Lung (tissue), 16 donors: ENCODE results near the gene ZBTB6. TPM values are rescaled to one million over a fixed set of nuclear protein-coding genes. Genes with fewer than 3 reads are reported as not detected.

Experiments
- ATAC-seq: fragments of 200-7000 bp; cut with Tn5 transposase; one replicate; pipeline ENCODE4 v1.9.1; 2020; ENCODE audit warnings: moderate number of reproducible peaks; ENCODE audit not compliant: insufficient read depth, low FRiP score
- DNase-seq, 3 donors: peaks; one replicate each; pipeline ENCODE4 v3.0.0-alpha.2; 2013 to 2017
- H3K27ac ChIP-seq, 2 donors: one replicate each; pipeline ENCODE4 v1.5.1; 2013; ENCODE audit warnings: mild to moderate bottlenecking in 2 of 2, moderate library complexity in 2 of 2, control low read depth in 1 of 2, inconsistent platforms in 1 of 2, low read depth in 1 of 2, low read length in 1 of 2
- H3K27me3 ChIP-seq, 3 donors: one replicate each; pipeline ENCODE4 v1.5.1; 2013; ENCODE audit warnings: low read length in 2 of 3; ENCODE audit not compliant: control insufficient read depth in 3 of 3, insufficient read depth in 3 of 3
- H3K36me3 ChIP-seq, 4 donors: one replicate each; pipeline ENCODE4 v1.5.1; 2013; ENCODE audit warnings: low read length in 4 of 4, mild to moderate bottlenecking in 1 of 4, moderate library complexity in 1 of 4; ENCODE audit not compliant: control insufficient read depth in 4 of 4, insufficient read depth in 4 of 4
- H3K4me1 ChIP-seq, 5 donors: one replicate each; pipeline ENCODE4 v1.5.1; 2013; ENCODE audit warnings: low read length in 5 of 5, mild to moderate bottlenecking in 2 of 5, moderate library complexity in 1 of 5; ENCODE audit not compliant: control insufficient read depth in 5 of 5, insufficient read depth in 5 of 5
- H3K4me3 ChIP-seq: one replicate; pipeline ENCODE4 v1.5.1; 2013; ENCODE audit warnings: mild to moderate bottlenecking, control low read depth, moderate library complexity
- H3K9ac ChIP-seq, 2 donors: one replicate each; pipeline ENCODE4 v1.5.1; 2013; ENCODE audit warnings: low read length in 2 of 2, control low read depth in 1 of 2; ENCODE audit not compliant: insufficient read depth in 1 of 2
- H3K9me3 ChIP-seq, 4 donors: one replicate each; pipeline ENCODE4 v1.5.1; 2013; ENCODE audit warnings: low read length in 3 of 4, mild to moderate bottlenecking in 1 of 4, moderate library complexity in 1 of 4; ENCODE audit not compliant: control insufficient read depth in 4 of 4, insufficient read depth in 3 of 4
- CTCF ChIP-seq: IDR thresholded peaks from 2 replicates; pipeline ENCODE4 v1.5.1; 2012; ENCODE audit warnings: mild to moderate bottlenecking; ENCODE audit errors: control extremely low read depth, extremely low read depth
- WGBS, 2 donors: extraction: QIAGEN DNeasy Blood & Tissue Kit; methylation state at CpG; one replicate each; pipeline ENCODE4 v1.1.7; 2013; 5-methylcytosine and 5-hydroxymethylcytosine counted together
- long read RNA-seq, 5 donors: transcript quantifications; one replicate each; lab custom pipeline, GENCODE V29; 2026
- polyA plus RNA-seq, 2 donors: library from polyadenylated mRNA; stranded (reverse); fragments of 200-250 nt; gene quantifications; one replicate each; pipeline ENCODE4 v1.2.1, GENCODE V29; 2013
- total RNA-seq, 2 donors: library from RNA; depleted of rRNA in 1 of 2; stranded (reverse); fragments of >200 nt in 1 of 2; gene quantifications; one replicate each; pipeline ENCODE4 v1.2.1, GENCODE V29; 2014 to 2021
- donor health status: control.
- donor health status: control.
- donor health status: Bipolar disorder and iron deficiency.
- donor health status: healthy.
- donor health status: DM: yes; HTN: yes; CAD: no.

Gene ZBTB6, protein sequence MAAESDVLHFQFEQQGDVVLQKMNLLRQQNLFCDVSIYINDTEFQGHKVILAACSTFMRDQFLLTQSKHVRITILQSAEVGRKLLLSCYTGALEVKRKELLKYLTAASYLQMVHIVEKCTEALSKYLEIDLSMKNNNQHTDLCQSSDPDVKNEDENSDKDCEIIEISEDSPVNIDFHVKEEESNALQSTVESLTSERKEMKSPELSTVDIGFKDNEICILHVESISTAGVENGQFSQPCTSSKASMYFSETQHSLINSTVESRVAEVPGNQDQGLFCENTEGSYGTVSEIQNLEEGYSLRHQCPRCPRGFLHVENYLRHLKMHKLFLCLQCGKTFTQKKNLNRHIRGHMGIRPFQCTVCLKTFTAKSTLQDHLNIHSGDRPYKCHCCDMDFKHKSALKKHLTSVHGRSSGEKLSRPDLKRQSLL
- total RNA-seq (10 to 100 TPM in 1 of 2 donors, 1 to 10 TPM in 1; 8.0 to 16.6 TPM), polyA plus RNA-seq (1 to 10 TPM; 2.5 to 4.3 TPM)
- long read RNA-seq, donor 1, full-length matches to known transcripts = 2 of 2 reads
- long read RNA-seq, donor 1, partial matches to known transcripts = 0 of 2 reads
- long read RNA-seq, donor 1, other reads (novel, unspliced or antisense) = 0 of 2 reads
- long read RNA-seq, donor 2, full-length matches to known transcripts = 2 of 2 reads
- long read RNA-seq, donor 2, partial matches to known transcripts = 0 of 2 reads
- long read RNA-seq, donor 2, other reads (novel, unspliced or antisense) = 0 of 2 reads
- long read RNA-seq, donor 3, full-length matches to known transcripts = 2 of 2 reads
- long read RNA-seq, donor 3, partial matches to known transcripts = 0 of 2 reads
- long read RNA-seq, donor 3, other reads (novel, unspliced or antisense) = 0 of 2 reads
- long read RNA-seq, donor 4, full-length matches to known transcripts = 1 of 1 reads
- long read RNA-seq, donor 4, partial matches to known transcripts = 0 of 1 reads
- long read RNA-seq, donor 4, other reads (novel, unspliced or antisense) = 0 of 1 reads
- long read RNA-seq, donor 5, full-length matches to known transcripts = 7 of 7 reads
- long read RNA-seq, donor 5, partial matches to known transcripts = 0 of 7 reads
- long read RNA-seq, donor 5, other reads (novel, unspliced or antisense) = 0 of 7 reads

DNA sequence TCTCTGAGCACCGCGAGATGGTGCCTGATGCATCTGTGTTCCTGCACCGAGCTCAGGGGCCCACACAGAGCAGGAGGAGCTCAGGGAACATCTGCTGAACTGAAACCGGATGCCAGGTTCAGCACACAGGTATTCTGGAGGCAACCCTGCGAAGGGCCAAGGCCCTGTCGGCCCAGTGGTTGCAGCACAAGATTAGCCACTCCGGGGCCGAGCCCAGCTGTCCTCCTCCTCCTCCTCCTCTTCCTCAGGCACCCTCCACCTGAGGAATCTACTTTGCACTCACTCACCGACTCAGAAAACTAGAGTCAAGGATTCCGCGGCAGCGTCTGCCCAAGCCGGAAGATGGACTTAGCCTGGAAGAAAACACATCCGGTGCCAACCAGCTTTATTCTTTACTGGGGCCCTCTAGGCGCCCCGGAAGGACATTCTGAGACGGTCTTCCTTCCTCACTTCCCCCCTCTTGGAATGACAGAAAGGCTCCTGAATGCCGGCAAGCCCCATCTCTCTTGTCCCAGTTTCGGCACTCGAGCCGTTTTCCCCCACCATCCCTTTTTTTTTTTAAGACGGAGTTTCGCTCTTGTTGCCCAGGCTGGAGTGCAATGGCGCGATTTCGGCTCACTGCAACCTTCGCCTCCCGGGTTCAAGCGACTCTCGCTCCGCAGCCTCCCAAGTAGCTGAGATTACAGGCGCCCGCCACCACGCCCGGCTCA is at the start of gene ZBTB6:
Gene ZBTB6 (minus strand): TSS at position 360 of the 710 bp plus-strand sequence. CDS start 1,251 bp downstream, outside the sequence.
- WGBS, 2 donors = 0 to 1% methylated on average over 35 of the region's 35 CpGs
- Histone ChIP-seq H3K36me3 (peaks cover 3 to 13% (median 6%) of the 10 kb centered on the region in 4 donors), H3K27ac (peak within 1 kb of the TSS; percentile 79 to 90), H3K4me1 (peaks cover 0 to 10% (median 3%) of the 10 kb centered on the region in 5 donors), H3K27me3 (no peaks in the 10 kb centered on the region), H3K4me3 (peak within 1 kb of the TSS; percentile 96), H3K9ac (peak within 1 kb of the TSS; percentile 72 to 74), H3K9me3 (no peaks in the 10 kb centered on the region)
- ATAC-seq = peak; percentile 94
- peak; percentile 79 to 93 (median 91) for DNase-seq
- no peak for TF ChIP-seq CTCF

DNA sequence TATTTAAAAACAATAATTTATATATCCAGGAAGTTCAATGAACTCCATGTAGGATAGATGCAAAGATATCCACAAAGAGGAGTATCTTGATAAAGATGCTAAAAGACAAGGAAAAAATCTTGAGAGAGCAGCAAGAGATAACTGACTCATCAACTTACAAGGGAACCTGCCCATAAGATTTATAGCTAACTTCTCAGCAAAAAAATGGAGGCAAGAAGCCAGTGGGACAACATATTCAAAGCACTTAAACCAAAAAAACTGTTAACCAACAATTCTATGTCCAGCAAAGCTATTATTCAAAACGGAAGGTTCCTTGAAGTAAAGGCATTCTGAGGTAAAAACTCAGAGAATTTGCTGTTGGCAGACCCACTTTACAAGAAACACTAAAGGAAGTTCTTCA is 48.0 kb upstream of the ZBTB6 start:
- ATAC-seq (no peak), DNase-seq (no peak)
- no peak overlapping the region for H3K4me3 ChIP-seq
- H3K36me3 ChIP-seq = peaks cover 5 to 12% (median 11%) of the 10 kb centered on the region in 4 donors
- no peak overlapping the region for H3K27ac ChIP-seq
- H3K9me3 ChIP-seq = no peaks in the 10 kb centered on the region
- H3K27me3 ChIP-seq = no peaks in the 10 kb centered on the region
- no peak overlapping the region for H3K9ac ChIP-seq
- TF ChIP-seq CTCF = no peak
- H3K4me1 ChIP-seq = peaks cover 0 to 2% (median 0%) of the 10 kb centered on the region in 5 donors
- 90 to 93% methylated on average over 1 of the region's 1 CpG for WGBS, 2 donors

DNA sequence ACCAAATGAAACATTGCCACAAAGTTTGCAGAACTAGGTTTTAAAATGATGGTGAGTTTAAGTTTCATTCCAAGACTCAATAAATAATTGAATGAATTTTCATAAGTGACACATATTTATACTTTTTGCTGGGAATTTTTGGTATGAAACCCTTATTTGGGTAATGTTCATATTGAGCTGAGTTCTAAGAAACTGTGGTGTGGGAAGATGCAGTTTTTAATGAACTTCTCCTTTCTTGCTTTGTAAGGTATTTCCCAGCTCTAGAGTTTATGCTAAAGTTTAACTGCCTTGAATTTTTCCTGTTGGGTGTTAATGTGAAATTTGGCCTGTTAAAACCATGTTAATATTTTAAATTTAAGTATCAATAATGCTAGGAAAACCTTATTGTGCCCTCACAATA is 42.8 kb upstream of the ZBTB6 start:
- no peak overlapping the region for H3K27ac ChIP-seq
- H3K4me3 ChIP-seq = no peak overlapping the region
- H3K27me3 ChIP-seq = no peaks in the 10 kb centered on the region
- DNase-seq = no peak
- no peak for TF ChIP-seq CTCF
- no peak overlapping the region for H3K9ac ChIP-seq
- ATAC-seq = no peak
- H3K4me1 ChIP-seq = peaks cover 3 to 20% (median 6%) of the 10 kb centered on the region in 5 donors
- H3K36me3 ChIP-seq = peaks cover 2 to 12% (median 8%) of the 10 kb centered on the region in 4 donors
- H3K9me3 ChIP-seq = no peaks in the 10 kb centered on the region
